ENCODE measurements around the gene PDS5A. TPM values are rescaled to one million over a fixed set of nuclear protein-coding genes. Genes with fewer than 3 reads are reported as not detected.
"Not testable (repeated sequence)": the region's sequence is repeated elsewhere in the genome, so short reads cannot be mapped to it uniquely, and the experiment has no call there.

The PDS5A gene
- total RNA-seq, 3 donors from 2014 or later (not counting 1 experiment from before 2014, with no cell fraction given) = 80.1 to 99.9 (median 99.8) TPM

- no peaks in the 10 kb centered on the region for H3K9me3 ChIP-seq (ENCODE audit: control insufficient read depth, insufficient read depth, low read length)
- Mint-ChIP-seq H3K4me1 (peaks cover 27 to 31% of the 10 kb centered on the region in 2 donors), H3K27me3 (ENCODE audit: low read depth in 2 of 2) (no peaks in the 10 kb centered on the region), H3K27ac (peak overlapping the region; percentile 86 to 88), H3K9me3 (no peaks in the 10 kb centered on the region), H3K4me3 (peak overlapping the region; percentile 84), H3K36me3 (no peaks in the 10 kb centered on the region)
- peaks cover 19% of the 10 kb centered on the region for H3K36me3 ChIP-seq (ENCODE audit: control insufficient read depth, insufficient read depth, low read length)
- peaks cover 16% of the 10 kb centered on the region for H3K4me1 ChIP-seq (ENCODE audit: control insufficient read depth, insufficient read depth, low read length)
- H3K4me3 ChIP-seq (ENCODE audit: low read length) = peak overlapping the region; percentile 70
- WGBS (ENCODE audit: insufficient coverage) = 1% methylated on average over 41 of the region's 41 CpGs
- TF ChIP-seq CTCF (IDR thresholded peaks at IDR 0.05) = peak; percentile 81
- no peaks in the 10 kb centered on the region for H3K27me3 ChIP-seq (ENCODE audit: control insufficient read depth, insufficient read depth, low read length)
- ATAC-seq = peak; percentile 27 to 51 (median 36)
- peak; percentile 57 to 85 for DNase-seq
- H3K27ac ChIP-seq (ENCODE audit: low read length) = peak overlapping the region; percentile 75
- intact Hi-C loops (cut with micrococcal nuclease) = loop anchor here (1.0 to 10.0 kb wide), 6 partner anchors 72 to 507 kb away; partner anchors contain the start of genes N4BP2 and SMIM14
Observed at GRCh38 chr4:39976141-39976944, 1.4 kb downstream of the PDS5A start.

GRCh38 chr4:39975488-39976089, 2.1 kb downstream of the PDS5A start:
- 61% methylated on average over 4 of the region's 4 CpGs for WGBS (ENCODE audit: insufficient coverage)
- H3K27me3 Mint-ChIP-seq (ENCODE audit: low read depth in 2 of 2) = no peaks in the 10 kb centered on the region
- no peak for DNase-seq
- H3K36me3 Mint-ChIP-seq = no peaks in the 10 kb centered on the region
- Histone ChIP-seq H3K27ac (ENCODE audit: low read length) (no peak overlapping the region), H3K9me3 (ENCODE audit: control insufficient read depth, insufficient read depth, low read length) (no peaks in the 10 kb centered on the region), H3K36me3 (ENCODE audit: control insufficient read depth, insufficient read depth, low read length) (peaks cover 19% of the 10 kb centered on the region), H3K4me1 (ENCODE audit: control insufficient read depth, insufficient read depth, low read length) (peaks cover 24% of the 10 kb centered on the region), H3K4me3 (ENCODE audit: low read length) (no peak overlapping the region), H3K27me3 (ENCODE audit: control insufficient read depth, insufficient read depth, low read length) (no peaks in the 10 kb centered on the region)
- H3K4me1 Mint-ChIP-seq = peaks cover 33 to 39% of the 10 kb centered on the region in 2 donors
- H3K27ac Mint-ChIP-seq = peak overlapping the region; percentile 86 to 88
- no peak for TF ChIP-seq CTCF (IDR thresholded peaks at IDR 0.05)
- H3K9me3 Mint-ChIP-seq = no peaks in the 10 kb centered on the region
- ATAC-seq = no peak
- peak overlapping the region; percentile 84 for H3K4me3 Mint-ChIP-seq
- intact Hi-C loops (cut with micrococcal nuclease) = loop anchor here (1.0 to 10.0 kb wide), 7 partner anchors 42 to 506 kb away; partner anchors contain the start of genes N4BP2 and SMIM14

- not testable (repeated sequence) for H3K4me3 Mint-ChIP-seq; H3K4me3 ChIP-seq (ENCODE audit: low read length); H3K27ac ChIP-seq (ENCODE audit: low read length); H3K9me3 ChIP-seq (ENCODE audit: control insufficient read depth, insufficient read depth, low read length); H3K9me3 Mint-ChIP-seq; H3K36me3 Mint-ChIP-seq; ATAC-seq; H3K27me3 ChIP-seq (ENCODE audit: control insufficient read depth, insufficient read depth, low read length); DNase-seq; H3K27me3 Mint-ChIP-seq (ENCODE audit: low read depth in 2 of 2)
- H3K4me1 ChIP-seq (ENCODE audit: control insufficient read depth, insufficient read depth, low read length) = peaks cover 25% of the 10 kb centered on the region
- Mint-ChIP-seq H3K27ac (peak overlapping the region; percentile 36 to 52), H3K4me1 (peaks cover 42 to 47% of the 10 kb centered on the region in 2 donors)
- peaks cover 19% of the 10 kb centered on the region for H3K36me3 ChIP-seq (ENCODE audit: control insufficient read depth, insufficient read depth, low read length)
- 84% methylated on average over 6 of the region's 6 CpGs for WGBS (ENCODE audit: insufficient coverage)
- intact Hi-C loops (cut with micrococcal nuclease) = loop anchor here (10.0 kb wide), 2 partner anchors 68 to 128 kb away; no protein-coding TSS in a partner anchor
Observed at GRCh38 chr4:39973052-39973451, 4.7 kb downstream of the PDS5A start.
